Measurements from ENCODE around the gene TRPM5. TPM values are rescaled to one million over a fixed set of nuclear protein-coding genes. Genes with fewer than 3 reads are reported as not detected.

TRPM5 gene
- total and polyA plus RNA-seq, 5 donors from 2014 or later: 0.17 TPM; not detected in 4

DNA sequence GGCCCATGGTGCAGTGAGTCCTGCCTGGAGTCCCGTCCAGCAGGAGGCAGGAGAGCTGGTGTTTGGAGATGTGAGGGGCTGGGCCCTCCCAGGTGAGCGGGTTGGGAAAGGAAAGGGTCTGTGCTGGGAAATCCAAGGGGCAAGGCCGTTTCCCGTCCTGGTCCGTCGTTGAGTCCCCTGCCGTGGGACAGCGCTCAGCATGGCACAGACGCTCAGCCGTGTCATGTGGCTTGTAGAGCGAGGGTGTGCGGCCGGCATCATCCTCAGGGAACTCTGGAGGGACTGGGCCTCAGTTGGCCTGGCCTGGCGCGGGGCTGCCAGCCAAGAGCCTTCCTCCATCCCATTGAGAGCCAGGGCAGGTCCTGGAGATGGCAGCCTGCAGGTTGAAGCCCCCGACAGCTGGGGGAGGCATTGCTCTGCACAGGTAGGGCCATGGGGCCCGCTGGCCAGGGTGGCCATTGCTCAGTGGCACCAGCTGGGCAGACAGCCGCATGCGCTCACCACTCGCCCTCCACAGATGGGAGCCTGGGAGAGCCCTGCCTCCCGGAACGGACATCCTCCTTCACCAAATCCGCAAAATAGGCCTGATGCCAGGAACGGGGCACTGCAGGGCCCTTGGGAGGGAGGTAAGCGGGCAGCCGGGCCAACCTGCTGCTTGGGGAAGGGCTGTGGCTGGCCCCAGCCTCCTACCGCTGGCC, 29.2 kb upstream of the TRPM5 start:
- ATAC-seq (ENCODE audit: low read depth in 2 of 2) (no peak), DNase-seq (no peak)
- H3K9me3 Mint-ChIP-seq: peaks cover 0 to 6% (median under 1%) of the 10 kb centered on the region in 7 donors
- H3K4me1 Mint-ChIP-seq: peaks cover 0 to 26% (median 10%) of the 10 kb centered on the region in 4 donors
- no peaks in the 10 kb centered on the region for H3K9me3 ChIP-seq (ENCODE audit: control insufficient read depth in 2 of 2, low read length in 2 of 2)
- no peaks in the 10 kb centered on the region for H3K27me3 Mint-ChIP-seq
- H3K27ac Mint-ChIP-seq: no peak overlapping the region
- no peaks in the 10 kb centered on the region for H3K27me3 ChIP-seq (ENCODE audit: control insufficient read depth, insufficient read depth, low read length)
- H3K36me3 Mint-ChIP-seq: peaks cover 10% of the 10 kb centered on the region
- no peaks in the 10 kb centered on the region for H3K36me3 ChIP-seq (ENCODE audit: control insufficient read depth, insufficient read depth, low read length)
- H3K27ac ChIP-seq (ENCODE audit: insufficient read depth, low read length, poor library complexity, severe bottlenecking): no peak overlapping the region
- no peak overlapping the region for H3K4me3 Mint-ChIP-seq
- no peaks in the 10 kb centered on the region for H3K4me1 ChIP-seq (ENCODE audit: control insufficient read depth, insufficient read depth, low read length, poor library complexity, severe bottlenecking)
- H3K4me3 ChIP-seq (ENCODE audit: low read depth, low read length): no peak overlapping the region

DNA sequence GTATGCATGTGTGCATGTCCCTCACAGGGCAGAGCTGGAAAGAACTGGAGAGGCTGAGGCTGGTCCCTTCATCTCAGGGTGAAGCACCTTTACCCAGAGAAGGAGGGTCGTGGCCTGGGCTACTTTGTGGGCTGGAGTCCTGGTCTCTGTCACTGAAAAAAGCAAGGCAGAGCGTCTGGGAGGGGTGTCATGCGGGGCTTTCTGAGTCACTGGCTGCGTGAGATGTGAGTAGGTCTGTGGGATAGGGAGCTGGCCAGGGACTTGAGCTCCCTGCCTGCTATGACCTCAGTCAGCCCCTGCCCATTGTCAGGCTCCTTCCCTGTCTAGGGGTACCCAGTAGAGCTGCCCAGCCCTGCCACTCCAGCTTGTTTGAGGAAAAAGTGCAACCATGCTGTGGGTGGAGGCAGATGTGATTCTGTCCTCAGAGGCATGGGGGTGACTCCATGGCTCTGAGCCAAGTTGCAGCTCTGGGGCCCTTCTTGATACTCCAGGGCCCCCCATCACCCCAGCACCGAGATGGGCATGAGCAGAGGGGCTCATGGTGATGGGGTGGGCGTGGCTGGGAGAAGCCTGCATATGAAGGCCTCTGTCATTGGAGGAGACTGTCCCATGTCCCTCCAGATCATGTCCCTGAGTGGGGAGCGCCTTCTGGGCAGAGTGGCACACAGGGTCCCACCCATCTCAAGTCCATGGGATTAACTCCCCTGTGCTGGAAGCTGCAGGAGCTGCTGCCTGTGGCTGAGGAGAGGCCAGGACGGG, 28.3 kb upstream of the TRPM5 start:
- H3K27me3 ChIP-seq (ENCODE audit: control insufficient read depth, insufficient read depth, low read length): no peaks in the 10 kb centered on the region
- H3K4me1 ChIP-seq (ENCODE audit: control insufficient read depth, insufficient read depth, low read length, poor library complexity, severe bottlenecking): peaks cover 6% of the 10 kb centered on the region
- H3K27me3 Mint-ChIP-seq: no peaks in the 10 kb centered on the region
- no peak overlapping the region for H3K4me3 ChIP-seq (ENCODE audit: low read depth, low read length)
- H3K9me3 Mint-ChIP-seq: peaks cover 0 to 4% (median 0%) of the 10 kb centered on the region in 7 donors
- peaks cover under 1% of the 10 kb centered on the region for H3K36me3 Mint-ChIP-seq
- no peak overlapping the region for H3K4me3 Mint-ChIP-seq
- no peak for DNase-seq
- H3K9me3 ChIP-seq (ENCODE audit: control insufficient read depth in 2 of 2, low read length in 2 of 2): no peaks in the 10 kb centered on the region
- no peaks in the 10 kb centered on the region for H3K36me3 ChIP-seq (ENCODE audit: control insufficient read depth, insufficient read depth, low read length)
- peaks cover 0 to 32% (median 11%) of the 10 kb centered on the region in 4 donors for H3K4me1 Mint-ChIP-seq
- H3K27ac ChIP-seq (ENCODE audit: insufficient read depth, low read length, poor library complexity, severe bottlenecking): no peak overlapping the region
- peak overlapping the region in 1 of 3 donors; percentile 79 for H3K27ac Mint-ChIP-seq
- ATAC-seq (ENCODE audit: low read depth in 2 of 2): no peak

DNA sequence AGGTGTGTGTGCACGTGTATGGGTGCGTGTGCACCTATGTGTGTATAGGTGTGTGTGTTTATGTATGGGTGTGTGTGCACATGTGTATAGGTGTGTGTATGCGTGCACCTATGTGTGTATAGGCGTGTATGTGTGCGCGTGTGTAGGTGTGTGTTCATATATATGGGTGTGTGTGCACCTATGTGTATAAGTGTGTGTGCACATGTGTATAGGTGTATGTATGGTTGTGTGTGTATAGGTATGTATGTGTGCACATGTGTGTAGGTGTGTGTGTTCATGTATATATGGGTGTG, 27.4 kb upstream of the TRPM5 start:
- no peaks in the 10 kb centered on the region for H3K36me3 ChIP-seq (ENCODE audit: control insufficient read depth, insufficient read depth, low read length)
- DNase-seq: no peak
- peaks cover 14% of the 10 kb centered on the region for H3K4me1 ChIP-seq (ENCODE audit: control insufficient read depth, insufficient read depth, low read length, poor library complexity, severe bottlenecking)
- Mint-ChIP-seq H3K27ac (peak overlapping the region in 2 of 3 donors; percentile 33 to 79), H3K4me3 (peak overlapping the region in 1 of 4 donors; percentile 4), H3K9me3 (no peaks in the 10 kb centered on the region), H3K27me3 (no peaks in the 10 kb centered on the region), H3K4me1 (peaks cover 0 to 41% (median 16%) of the 10 kb centered on the region in 4 donors), H3K36me3 (no peaks in the 10 kb centered on the region)
- no peak overlapping the region for H3K4me3 ChIP-seq (ENCODE audit: low read depth, low read length)
- no peak overlapping the region for H3K27ac ChIP-seq (ENCODE audit: insufficient read depth, low read length, poor library complexity, severe bottlenecking)
- no peak for ATAC-seq (ENCODE audit: low read depth in 2 of 2)
- no peaks in the 10 kb centered on the region for H3K27me3 ChIP-seq (ENCODE audit: control insufficient read depth, insufficient read depth, low read length)
- no peaks in the 10 kb centered on the region for H3K9me3 ChIP-seq (ENCODE audit: control insufficient read depth in 2 of 2, low read length in 2 of 2)

DNA sequence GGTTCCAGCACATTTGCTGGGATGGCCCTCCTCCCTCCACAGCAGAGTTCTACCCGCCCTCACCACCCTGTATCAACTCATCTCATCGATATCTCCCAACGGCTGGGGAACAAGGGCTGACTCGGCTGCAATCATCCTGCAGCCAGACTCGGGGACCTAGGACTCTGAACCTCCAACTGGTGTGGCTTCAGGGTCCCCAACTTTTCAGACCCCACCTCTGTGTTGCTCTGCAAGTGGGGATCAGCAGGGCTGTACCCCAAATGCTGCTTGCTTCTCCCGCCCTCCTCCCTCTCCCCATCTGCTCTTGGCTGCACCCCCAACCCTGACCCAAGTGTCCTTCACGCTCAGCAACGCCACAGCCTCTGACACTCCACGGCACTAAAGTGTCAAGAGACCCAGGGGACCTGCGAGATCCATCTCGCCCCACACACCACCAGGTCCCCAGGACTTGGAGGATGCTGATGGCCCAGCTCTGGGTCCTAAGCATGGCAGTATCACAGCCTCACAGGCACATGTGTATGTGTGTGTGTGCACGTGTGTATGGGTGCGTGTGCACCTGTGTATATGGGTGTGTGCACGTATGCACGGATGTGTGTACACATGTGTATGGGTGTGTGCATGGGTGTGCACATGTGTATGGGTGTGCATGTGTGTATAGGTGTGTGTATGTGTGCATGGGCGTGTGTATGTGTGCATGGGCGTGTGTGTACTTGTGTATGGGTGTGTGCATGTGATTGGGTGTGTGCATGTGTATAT, 26.9 kb upstream of the TRPM5 start:
- H3K36me3 ChIP-seq (ENCODE audit: control insufficient read depth, insufficient read depth, low read length): no peaks in the 10 kb centered on the region
- peaks cover 19% of the 10 kb centered on the region for H3K4me1 ChIP-seq (ENCODE audit: control insufficient read depth, insufficient read depth, low read length, poor library complexity, severe bottlenecking)
- Mint-ChIP-seq H3K9me3 (no peaks in the 10 kb centered on the region), H3K4me1 (peaks cover 0 to 46% (median 21%) of the 10 kb centered on the region in 4 donors), H3K27ac (no peak overlapping the region), H3K4me3 (no peak overlapping the region), H3K36me3 (no peaks in the 10 kb centered on the region), H3K27me3 (no peaks in the 10 kb centered on the region)
- no peak for DNase-seq
- no peak overlapping the region for H3K4me3 ChIP-seq (ENCODE audit: low read depth, low read length)
- H3K27me3 ChIP-seq (ENCODE audit: control insufficient read depth, insufficient read depth, low read length): no peaks in the 10 kb centered on the region
- ATAC-seq (ENCODE audit: low read depth in 2 of 2): no peak
- H3K27ac ChIP-seq (ENCODE audit: insufficient read depth, low read length, poor library complexity, severe bottlenecking): no peak overlapping the region
- no peaks in the 10 kb centered on the region for H3K9me3 ChIP-seq (ENCODE audit: control insufficient read depth in 2 of 2, low read length in 2 of 2)

DNA sequence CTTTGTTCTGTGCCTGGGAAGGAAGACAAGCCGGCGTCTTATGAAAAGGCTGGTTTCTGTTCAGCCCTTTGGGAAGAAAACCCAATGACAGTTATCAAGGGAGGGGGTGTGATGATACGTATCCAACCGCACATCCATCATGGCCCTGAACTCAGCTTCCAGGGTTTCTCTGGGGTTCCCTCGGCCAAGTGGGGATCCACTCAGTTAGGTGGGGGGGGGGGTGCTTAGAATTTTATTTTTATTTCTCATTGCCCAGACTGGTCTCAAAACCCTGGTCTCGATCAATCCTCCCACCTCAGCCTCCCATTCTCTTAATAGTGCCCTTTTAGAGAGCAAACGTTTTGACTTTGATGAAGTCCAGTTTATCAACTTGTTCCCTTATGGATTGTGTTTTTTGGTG, 26.2 kb upstream of the TRPM5 start:
- Histone ChIP-seq H3K4me1 (ENCODE audit: control insufficient read depth, insufficient read depth, low read length, poor library complexity, severe bottlenecking) (peaks cover 20% of the 10 kb centered on the region), H3K36me3 (ENCODE audit: control insufficient read depth, insufficient read depth, low read length) (no peaks in the 10 kb centered on the region), H3K27me3 (ENCODE audit: control insufficient read depth, insufficient read depth, low read length) (no peaks in the 10 kb centered on the region), H3K27ac (ENCODE audit: insufficient read depth, low read length, poor library complexity, severe bottlenecking) (no peak overlapping the region), H3K9me3 (ENCODE audit: control insufficient read depth in 2 of 2, low read length in 2 of 2) (no peaks in the 10 kb centered on the region), H3K4me3 (ENCODE audit: low read depth, low read length) (no peak overlapping the region)
- Mint-ChIP-seq H3K27me3 (no peaks in the 10 kb centered on the region), H3K36me3 (no peaks in the 10 kb centered on the region), H3K4me1 (peaks cover 0 to 50% (median 21%) of the 10 kb centered on the region in 4 donors), H3K4me3 (no peak overlapping the region), H3K9me3 (no peaks in the 10 kb centered on the region), H3K27ac (no peak overlapping the region)
- DNase-seq (no peak), ATAC-seq (ENCODE audit: low read depth in 2 of 2) (no peak)

DNA sequence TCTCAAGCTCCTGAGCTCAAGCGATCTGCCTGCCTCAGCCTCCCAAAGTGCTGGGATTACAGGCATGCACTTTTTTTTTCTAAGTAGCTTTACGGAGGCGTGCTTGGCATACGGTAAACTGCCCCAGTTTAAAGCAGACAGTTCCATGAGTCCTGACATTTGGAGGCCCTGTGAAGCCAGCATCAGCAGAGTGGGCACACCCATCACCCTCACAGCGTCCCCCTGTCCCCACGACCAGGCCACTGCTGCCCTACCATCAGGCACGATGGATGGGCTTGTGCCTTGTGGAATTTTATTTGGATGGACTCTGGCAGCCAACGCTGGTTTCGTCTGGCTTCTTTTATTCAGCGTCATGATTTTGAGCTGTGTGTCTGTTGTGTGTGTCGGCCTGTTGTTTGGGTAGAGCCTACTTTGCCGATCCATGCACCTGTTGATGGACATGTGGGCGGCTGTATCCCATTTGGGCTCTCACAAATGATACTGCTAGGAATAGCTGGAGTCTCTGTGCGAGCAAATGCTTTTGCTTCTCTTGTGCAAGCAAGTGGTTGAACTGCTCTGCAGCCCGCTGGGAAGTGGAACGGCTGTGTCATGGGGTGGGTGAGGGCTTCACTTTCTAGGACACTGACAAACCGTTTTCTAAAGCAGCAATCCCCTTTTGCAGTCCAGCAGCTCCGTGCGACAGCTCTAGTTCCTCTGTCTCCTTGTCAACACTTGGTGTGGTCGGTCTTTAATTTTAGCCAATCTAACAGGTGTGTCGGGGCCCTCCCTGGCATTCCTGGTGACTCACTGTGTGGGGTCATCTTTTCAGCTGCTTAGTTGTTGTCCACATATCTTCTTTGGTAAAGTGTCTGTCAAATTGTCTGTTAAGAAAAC, 24.3 kb upstream of the TRPM5 start:
- peaks cover 23% of the 10 kb centered on the region for H3K4me1 ChIP-seq (ENCODE audit: control insufficient read depth, insufficient read depth, low read length, poor library complexity, severe bottlenecking)
- ATAC-seq (ENCODE audit: low read depth in 2 of 2): no peak

DNA sequence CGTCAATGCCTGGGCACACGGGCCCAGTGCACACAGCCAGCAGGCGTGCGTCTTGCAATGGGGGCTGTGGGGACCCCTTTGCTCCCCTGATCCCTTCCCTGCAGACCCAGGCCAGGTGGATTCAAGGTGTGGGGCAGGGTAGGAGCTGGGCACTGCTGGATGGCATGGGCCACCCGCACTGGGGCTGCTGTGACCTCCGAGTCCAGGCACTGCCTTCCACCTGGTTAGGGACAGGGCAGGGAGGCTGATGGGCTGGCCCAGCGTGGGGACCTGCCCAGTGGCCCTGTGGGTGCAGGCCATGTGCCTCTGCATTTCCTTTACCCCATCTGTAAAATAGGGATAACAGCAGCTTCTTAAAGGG, 23.4 kb upstream of the TRPM5 start:
- Histone ChIP-seq H3K9me3 (ENCODE audit: control insufficient read depth in 2 of 2, low read length in 2 of 2) (no peaks in the 10 kb centered on the region), H3K27ac (ENCODE audit: insufficient read depth, low read length, poor library complexity, severe bottlenecking) (no peak overlapping the region), H3K4me3 (ENCODE audit: low read depth, low read length) (no peak overlapping the region), H3K27me3 (ENCODE audit: control insufficient read depth, insufficient read depth, low read length) (no peaks in the 10 kb centered on the region), H3K36me3 (ENCODE audit: control insufficient read depth, insufficient read depth, low read length) (no peaks in the 10 kb centered on the region), H3K4me1 (ENCODE audit: control insufficient read depth, insufficient read depth, low read length, poor library complexity, severe bottlenecking) (peaks cover 29% of the 10 kb centered on the region)
- H3K9me3 Mint-ChIP-seq: no peaks in the 10 kb centered on the region
- DNase-seq (no peak), ATAC-seq (ENCODE audit: low read depth in 2 of 2) (no peak)
- no peaks in the 10 kb centered on the region for H3K36me3 Mint-ChIP-seq
- H3K27ac Mint-ChIP-seq: peak overlapping the region in 2 of 3 donors; percentile 38 to 92
- peak overlapping the region; percentile 38 to 79 (median 76) for H3K4me3 Mint-ChIP-seq
- H3K27me3 Mint-ChIP-seq: no peaks in the 10 kb centered on the region
- peaks cover 0 to 67% (median 20%) of the 10 kb centered on the region in 4 donors for H3K4me1 Mint-ChIP-seq

More for the DNA sequence above, 24.3 kb upstream of the TRPM5 start:
- no peaks in the 10 kb centered on the region for H3K9me3 Mint-ChIP-seq
- H3K4me3 ChIP-seq (ENCODE audit: low read depth, low read length): no peak overlapping the region
- H3K27me3 Mint-ChIP-seq: no peaks in the 10 kb centered on the region
- no peak overlapping the region for H3K27ac ChIP-seq (ENCODE audit: insufficient read depth, low read length, poor library complexity, severe bottlenecking)
- H3K36me3 Mint-ChIP-seq: no peaks in the 10 kb centered on the region
- peaks cover 0 to 57% (median 20%) of the 10 kb centered on the region in 4 donors for H3K4me1 Mint-ChIP-seq
- no peak for DNase-seq
- H3K27me3 ChIP-seq (ENCODE audit: control insufficient read depth, insufficient read depth, low read length): no peaks in the 10 kb centered on the region
- peak overlapping the region in 1 of 4 donors; percentile 35 for H3K4me3 Mint-ChIP-seq
- no peaks in the 10 kb centered on the region for H3K36me3 ChIP-seq (ENCODE audit: control insufficient read depth, insufficient read depth, low read length)
- H3K27ac Mint-ChIP-seq: peak overlapping the region in 2 of 3 donors; percentile 20 to 93
- H3K9me3 ChIP-seq (ENCODE audit: control insufficient read depth in 2 of 2, low read length in 2 of 2): no peaks in the 10 kb centered on the region

All from CD4-positive, CD25-positive, alpha-beta regulatory T cell (primary cell).